Measurements from ENCODE around the gene DEPDC1. TPM values are rescaled to one million over a fixed set of nuclear protein-coding genes. Genes with fewer than 3 reads are reported as not detected.
A peak's percentile ranks its signal among the peaks of the same experiment; 100 is the strongest.

Gene DEPDC1, protein sequence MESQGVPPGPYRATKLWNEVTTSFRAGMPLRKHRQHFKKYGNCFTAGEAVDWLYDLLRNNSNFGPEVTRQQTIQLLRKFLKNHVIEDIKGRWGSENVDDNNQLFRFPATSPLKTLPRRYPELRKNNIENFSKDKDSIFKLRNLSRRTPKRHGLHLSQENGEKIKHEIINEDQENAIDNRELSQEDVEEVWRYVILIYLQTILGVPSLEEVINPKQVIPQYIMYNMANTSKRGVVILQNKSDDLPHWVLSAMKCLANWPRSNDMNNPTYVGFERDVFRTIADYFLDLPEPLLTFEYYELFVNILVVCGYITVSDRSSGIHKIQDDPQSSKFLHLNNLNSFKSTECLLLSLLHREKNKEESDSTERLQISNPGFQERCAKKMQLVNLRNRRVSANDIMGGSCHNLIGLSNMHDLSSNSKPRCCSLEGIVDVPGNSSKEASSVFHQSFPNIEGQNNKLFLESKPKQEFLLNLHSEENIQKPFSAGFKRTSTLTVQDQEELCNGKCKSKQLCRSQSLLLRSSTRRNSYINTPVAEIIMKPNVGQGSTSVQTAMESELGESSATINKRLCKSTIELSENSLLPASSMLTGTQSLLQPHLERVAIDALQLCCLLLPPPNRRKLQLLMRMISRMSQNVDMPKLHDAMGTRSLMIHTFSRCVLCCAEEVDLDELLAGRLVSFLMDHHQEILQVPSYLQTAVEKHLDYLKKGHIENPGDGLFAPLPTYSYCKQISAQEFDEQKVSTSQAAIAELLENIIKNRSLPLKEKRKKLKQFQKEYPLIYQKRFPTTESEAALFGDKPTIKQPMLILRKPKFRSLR
- 10 to 100 TPM; 18.0 to 23.7 TPM for total RNA-seq

DNA sequence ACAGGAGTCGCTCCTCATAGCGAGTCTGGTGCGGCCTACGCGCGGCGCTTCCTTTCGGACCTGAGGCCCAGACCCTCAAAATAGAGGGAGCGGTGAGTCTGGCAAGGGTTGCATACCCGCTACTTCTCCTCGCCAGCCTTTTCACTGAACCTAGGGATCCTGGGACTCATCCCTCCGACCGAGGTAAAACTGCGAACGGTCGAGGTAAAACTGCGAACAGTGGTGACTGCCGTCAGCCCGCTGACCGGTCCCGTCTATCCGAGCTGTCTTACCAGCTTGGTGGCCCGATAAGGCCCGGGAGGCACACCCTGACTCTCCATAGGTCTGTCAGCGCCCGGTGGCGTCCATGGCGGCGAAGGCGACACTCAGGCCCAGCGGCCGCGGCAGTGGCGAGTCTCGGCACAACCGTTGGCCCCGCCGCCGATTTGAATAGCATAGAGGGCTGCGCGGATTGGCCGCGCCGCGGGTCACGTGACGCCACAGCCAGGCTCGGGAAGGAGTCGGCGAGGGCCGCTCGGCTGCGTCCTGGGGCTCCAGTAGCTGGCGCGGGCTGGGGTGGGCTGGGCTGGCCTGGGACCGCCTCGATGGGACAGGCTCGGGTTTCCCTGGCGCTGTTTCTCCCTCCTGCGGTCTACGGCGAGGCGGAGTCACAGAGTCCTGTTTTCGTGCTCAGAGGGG is at the start of gene DEPDC1:
DEPDC1 (minus strand) TSS at position 403 of the 678 bp plus-strand sequence; CDS start at position 320, 83 bp downstream.
- H3K27me3 Mint-ChIP-seq (ENCODE audit: low read depth), result peaks cover 19% of the 10 kb centered on the region
- H3K9me3 Mint-ChIP-seq, result peaks cover 0 to 2% of the 10 kb centered on the region in 2 donors
- H3K4me1 Mint-ChIP-seq (ENCODE audit: low read depth), result peaks cover 9% of the 10 kb centered on the region
- DNase-seq (peak; percentile 87 to 89), ATAC-seq (replicated peaks in 1 of 2) (peak; percentile 99)
- peaks cover 1 to 3% of the 10 kb centered on the region in 2 donors for H3K36me3 Mint-ChIP-seq (ENCODE audit: insufficient read depth in 2 of 2)
- H3K27ac Mint-ChIP-seq, result peak within 1 kb of the TSS; percentile 79
- H3K4me3 Mint-ChIP-seq, result peak within 1 kb of the TSS; percentile 87 to 93

DNA sequence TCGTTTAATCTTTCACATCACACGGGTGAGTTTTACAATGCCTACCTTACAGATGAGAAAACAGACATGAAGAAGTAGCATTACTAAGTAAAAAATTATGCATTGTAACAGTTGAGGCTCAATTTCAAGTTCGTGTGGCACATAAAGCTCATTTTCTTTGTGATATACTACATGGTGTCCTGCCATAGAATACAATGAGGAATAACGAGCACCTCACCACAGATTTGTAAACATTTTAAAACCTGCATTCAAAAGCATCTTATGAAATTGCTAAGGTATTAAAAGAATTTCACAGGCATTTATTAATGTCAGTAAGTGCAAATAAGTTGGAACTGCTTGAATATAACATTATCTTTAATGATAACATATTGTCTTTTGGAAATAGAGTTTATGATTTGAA is 47.8 kb upstream of the DEPDC1 start:
- peaks cover 5% of the 10 kb centered on the region in 2 donors for H3K9me3 Mint-ChIP-seq
- H3K36me3 Mint-ChIP-seq (ENCODE audit: insufficient read depth in 2 of 2), result no peaks in the 10 kb centered on the region
- no peaks in the 10 kb centered on the region for H3K4me1 Mint-ChIP-seq (ENCODE audit: low read depth)
- DNase-seq (no peak), ATAC-seq (replicated peaks in 1 of 2) (no peak)
- H3K4me3 Mint-ChIP-seq, result no peak overlapping the region
- no peak overlapping the region for H3K27ac Mint-ChIP-seq
- no peaks in the 10 kb centered on the region for H3K27me3 Mint-ChIP-seq (ENCODE audit: low read depth)

DNA sequence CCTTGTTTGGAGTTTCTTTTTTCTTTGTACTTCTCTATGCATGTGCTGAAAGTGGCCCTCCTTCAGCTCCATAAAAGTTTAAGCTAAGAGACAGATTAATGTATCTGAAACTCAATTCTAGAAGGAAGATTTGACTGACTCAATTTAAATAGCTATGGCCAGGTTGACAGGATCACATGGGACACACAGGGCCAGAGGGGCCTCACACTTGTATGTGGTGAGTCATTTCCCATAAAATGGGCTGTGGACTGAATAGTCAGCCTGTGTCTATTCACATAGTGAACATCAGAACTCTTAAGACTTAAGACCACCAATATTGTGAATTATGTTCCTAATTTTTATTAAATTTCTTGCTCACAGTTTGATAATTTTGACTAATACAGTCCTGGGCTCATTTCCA is 45.7 kb upstream of the DEPDC1 start:
- ATAC-seq (replicated peaks in 1 of 2), result no peak

DNA sequence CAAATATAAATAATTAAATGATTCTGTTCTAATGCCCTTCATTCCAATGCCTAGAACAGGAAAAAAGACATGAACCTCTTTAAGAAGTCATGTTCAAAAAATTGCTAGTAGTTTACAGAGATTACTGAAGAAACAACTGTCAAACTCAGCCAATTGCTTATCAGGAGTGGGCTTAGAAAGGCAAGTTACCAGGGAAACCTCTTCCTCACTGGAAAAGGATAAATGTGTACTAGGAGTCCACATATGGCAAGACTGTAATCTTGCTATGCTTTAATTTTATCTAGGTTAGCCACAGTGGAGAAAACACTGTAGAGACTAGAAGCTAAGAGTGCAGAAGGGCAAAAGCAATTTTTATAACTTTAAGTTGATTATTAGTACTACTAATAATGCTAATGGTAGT is 42.1 kb upstream of the DEPDC1 start:
- H3K36me3 Mint-ChIP-seq (ENCODE audit: insufficient read depth in 2 of 2), result no peaks in the 10 kb centered on the region
- no peaks in the 10 kb centered on the region for H3K4me1 Mint-ChIP-seq (ENCODE audit: low read depth)
- H3K9me3 Mint-ChIP-seq, result peaks cover 0 to 2% of the 10 kb centered on the region in 2 donors
- no peak overlapping the region for H3K4me3 Mint-ChIP-seq
- no peak overlapping the region for H3K27ac Mint-ChIP-seq
- no peaks in the 10 kb centered on the region for H3K27me3 Mint-ChIP-seq (ENCODE audit: low read depth)
- ATAC-seq (replicated peaks in 1 of 2) (no peak), DNase-seq (no peak)

More for the DNA sequence above, 45.7 kb upstream of the DEPDC1 start:
- H3K27ac Mint-ChIP-seq, result no peak overlapping the region
- no peaks in the 10 kb centered on the region for H3K9me3 Mint-ChIP-seq
- H3K36me3 Mint-ChIP-seq (ENCODE audit: insufficient read depth in 2 of 2), result no peaks in the 10 kb centered on the region
- no peak overlapping the region for H3K4me3 Mint-ChIP-seq
- DNase-seq, result no peak
- no peaks in the 10 kb centered on the region for H3K4me1 Mint-ChIP-seq (ENCODE audit: low read depth)
- H3K27me3 Mint-ChIP-seq (ENCODE audit: low read depth), result no peaks in the 10 kb centered on the region

DNA sequence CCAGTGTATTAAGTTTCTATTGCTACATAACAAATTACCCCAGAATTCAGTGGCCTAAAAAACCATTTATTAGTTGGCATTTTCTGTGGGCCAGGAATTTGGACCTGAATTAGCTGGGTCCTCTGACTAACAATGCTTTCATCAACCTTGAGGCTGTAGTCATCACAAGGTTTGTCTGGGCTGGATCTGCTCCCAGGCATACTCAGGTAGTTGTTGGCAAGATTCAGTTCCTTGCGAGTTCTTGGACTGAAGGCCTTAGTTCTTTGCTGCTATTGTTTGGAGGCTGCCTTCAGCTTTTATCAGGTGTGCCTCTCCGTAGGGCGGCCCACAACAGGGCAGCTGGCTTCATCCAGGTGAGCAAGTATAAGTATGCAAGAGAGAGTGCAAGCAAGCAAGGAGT is 31.4 kb upstream of the DEPDC1 start:
- H3K9me3 Mint-ChIP-seq, result peaks cover 2 to 4% of the 10 kb centered on the region in 2 donors
- H3K4me1 Mint-ChIP-seq (ENCODE audit: low read depth), result no peaks in the 10 kb centered on the region
- H3K27me3 Mint-ChIP-seq (ENCODE audit: low read depth), result no peaks in the 10 kb centered on the region
- H3K36me3 Mint-ChIP-seq (ENCODE audit: insufficient read depth in 2 of 2), result no peaks in the 10 kb centered on the region
- H3K4me3 Mint-ChIP-seq, result no peak overlapping the region
- H3K27ac Mint-ChIP-seq, result no peak overlapping the region
- no peak for ATAC-seq (replicated peaks in 1 of 2)
- no peak for DNase-seq

DNA sequence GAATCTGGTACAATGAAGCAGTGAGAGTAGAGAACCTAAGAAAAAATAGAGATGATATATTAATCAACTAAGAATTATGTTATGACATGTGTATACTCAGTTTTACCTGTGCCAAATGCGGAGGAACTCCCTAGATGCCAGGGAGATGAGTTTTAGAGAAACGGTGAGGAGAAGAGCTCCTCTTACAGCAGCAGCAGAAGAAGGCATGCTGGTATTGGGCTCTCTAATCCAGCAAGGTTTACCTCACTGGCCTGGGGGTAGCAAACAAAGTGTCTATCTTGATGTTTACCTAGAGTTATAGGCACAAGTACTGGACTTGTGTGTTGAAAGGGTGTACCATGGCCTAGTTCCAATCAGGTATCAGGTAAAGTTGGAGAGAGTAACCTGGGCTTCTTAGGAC is 28.9 kb upstream of the DEPDC1 start:
- H3K4me1 Mint-ChIP-seq (ENCODE audit: low read depth), result no peaks in the 10 kb centered on the region
- H3K27ac Mint-ChIP-seq, result no peak overlapping the region
- ATAC-seq (replicated peaks in 1 of 2), result no peak
- DNase-seq, result no peak
- no peak overlapping the region for H3K4me3 Mint-ChIP-seq
- no peaks in the 10 kb centered on the region for H3K27me3 Mint-ChIP-seq (ENCODE audit: low read depth)
- no peaks in the 10 kb centered on the region for H3K9me3 Mint-ChIP-seq
- no peaks in the 10 kb centered on the region for H3K36me3 Mint-ChIP-seq (ENCODE audit: insufficient read depth in 2 of 2)

DNA sequence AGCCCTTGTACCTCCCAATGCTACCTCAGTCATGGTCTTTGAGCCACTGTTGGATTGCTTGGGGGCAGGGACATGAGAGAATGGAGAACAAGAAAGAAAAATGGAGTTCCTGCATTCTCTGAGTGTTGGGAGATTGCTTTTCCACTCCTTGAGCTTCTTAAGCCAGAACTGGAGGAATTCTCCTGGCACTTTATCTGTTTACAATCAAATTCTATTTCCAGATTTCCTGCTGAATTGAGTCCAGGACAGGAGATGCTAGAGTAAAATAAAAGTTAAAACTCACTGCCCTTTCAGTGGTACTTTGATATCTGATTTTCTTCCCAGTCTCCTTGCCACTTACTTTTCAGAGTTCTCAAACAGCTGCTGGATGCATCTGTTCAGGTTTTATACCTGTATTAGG is 24.4 kb upstream of the DEPDC1 start:
- Mint-ChIP-seq H3K4me1 (ENCODE audit: low read depth) (no peaks in the 10 kb centered on the region), H3K27ac (no peak overlapping the region), H3K27me3 (ENCODE audit: low read depth) (no peaks in the 10 kb centered on the region), H3K9me3 (no peaks in the 10 kb centered on the region), H3K36me3 (ENCODE audit: insufficient read depth in 2 of 2) (no peaks in the 10 kb centered on the region), H3K4me3 (no peak overlapping the region)
- ATAC-seq (replicated peaks in 1 of 2) (no peak), DNase-seq (no peak)

DNA sequence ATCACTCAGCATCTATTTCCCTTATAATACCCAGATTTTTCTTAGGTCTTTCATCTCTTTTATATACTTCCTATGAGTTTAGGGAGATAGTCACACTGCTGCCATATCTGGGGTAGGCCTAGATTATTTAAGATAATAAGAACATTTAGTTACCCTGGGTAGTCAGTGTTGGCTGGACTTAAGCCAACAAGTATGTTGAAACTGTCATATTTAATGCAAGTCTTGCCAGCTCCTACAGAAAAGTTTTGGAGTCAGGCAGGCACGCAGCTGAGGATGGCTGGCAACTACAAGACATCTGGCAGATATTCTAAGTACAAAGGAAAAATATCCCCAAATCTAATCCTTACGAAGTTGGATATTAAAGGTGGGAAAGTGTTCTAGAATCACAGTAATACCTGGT is 19.2 kb upstream of the DEPDC1 start:
- H3K4me3 Mint-ChIP-seq, result no peak overlapping the region
- H3K27me3 Mint-ChIP-seq (ENCODE audit: low read depth), result no peaks in the 10 kb centered on the region
- no peaks in the 10 kb centered on the region for H3K9me3 Mint-ChIP-seq
- no peak for DNase-seq
- no peaks in the 10 kb centered on the region for H3K36me3 Mint-ChIP-seq (ENCODE audit: insufficient read depth in 2 of 2)
- ATAC-seq (replicated peaks in 1 of 2), result no peak
- no peaks in the 10 kb centered on the region for H3K4me1 Mint-ChIP-seq (ENCODE audit: low read depth)
- no peak overlapping the region for H3K27ac Mint-ChIP-seq

DNA sequence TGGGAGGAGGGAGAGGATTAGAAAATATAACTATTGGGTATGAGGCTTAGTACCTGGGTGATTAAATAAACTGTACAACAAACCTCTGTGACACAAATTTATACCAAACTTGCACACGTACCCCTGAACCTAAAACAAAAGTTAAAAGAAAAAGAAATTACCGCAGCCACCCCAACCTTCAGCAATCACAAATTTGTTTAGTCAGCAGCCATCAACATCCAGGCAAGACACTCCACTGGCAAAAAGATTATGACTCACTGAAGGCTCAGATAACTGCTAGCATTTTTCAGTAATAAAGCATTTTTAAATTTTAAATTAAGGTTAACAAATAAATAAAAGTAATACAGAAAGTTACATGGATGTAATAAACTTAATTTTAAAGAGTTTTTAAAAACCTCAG is 14.4 kb upstream of the DEPDC1 start:
- Mint-ChIP-seq H3K27ac (no peak overlapping the region), H3K4me1 (ENCODE audit: low read depth) (no peaks in the 10 kb centered on the region), H3K4me3 (no peak overlapping the region), H3K27me3 (ENCODE audit: low read depth) (no peaks in the 10 kb centered on the region), H3K36me3 (ENCODE audit: insufficient read depth in 2 of 2) (no peaks in the 10 kb centered on the region), H3K9me3 (no peaks in the 10 kb centered on the region)
- DNase-seq (no peak), ATAC-seq (replicated peaks in 1 of 2) (no peak)

DNA sequence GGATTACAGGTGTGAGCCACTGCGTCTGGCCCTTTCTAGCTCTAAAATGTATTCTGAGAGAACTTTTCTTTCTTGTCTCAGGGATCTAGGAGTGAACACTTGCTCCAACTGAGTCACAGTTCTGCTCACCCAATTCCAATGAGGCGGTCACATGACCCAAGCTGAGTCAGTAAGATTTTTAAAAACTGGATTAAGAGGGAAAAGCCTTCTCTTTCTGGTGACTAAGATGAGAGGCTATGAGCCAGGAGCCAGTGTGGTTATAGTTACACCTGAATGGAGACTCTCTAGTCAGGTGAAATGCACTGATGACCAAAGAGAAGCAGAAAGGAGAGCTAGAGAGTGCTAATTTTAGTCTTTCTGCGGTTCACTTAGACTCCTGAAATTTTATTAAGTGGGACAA is 9.5 kb upstream of the DEPDC1 start:
- DNase-seq (no peak), ATAC-seq (replicated peaks in 1 of 2) (no peak)
- no peaks in the 10 kb centered on the region for H3K27me3 Mint-ChIP-seq (ENCODE audit: low read depth)
- no peak overlapping the region for H3K27ac Mint-ChIP-seq
- H3K4me3 Mint-ChIP-seq, result no peak overlapping the region
- no peaks in the 10 kb centered on the region for H3K36me3 Mint-ChIP-seq (ENCODE audit: insufficient read depth in 2 of 2)
- H3K4me1 Mint-ChIP-seq (ENCODE audit: low read depth), result no peaks in the 10 kb centered on the region
- H3K9me3 Mint-ChIP-seq, result peaks cover 5 to 6% of the 10 kb centered on the region in 2 donors

DNA sequence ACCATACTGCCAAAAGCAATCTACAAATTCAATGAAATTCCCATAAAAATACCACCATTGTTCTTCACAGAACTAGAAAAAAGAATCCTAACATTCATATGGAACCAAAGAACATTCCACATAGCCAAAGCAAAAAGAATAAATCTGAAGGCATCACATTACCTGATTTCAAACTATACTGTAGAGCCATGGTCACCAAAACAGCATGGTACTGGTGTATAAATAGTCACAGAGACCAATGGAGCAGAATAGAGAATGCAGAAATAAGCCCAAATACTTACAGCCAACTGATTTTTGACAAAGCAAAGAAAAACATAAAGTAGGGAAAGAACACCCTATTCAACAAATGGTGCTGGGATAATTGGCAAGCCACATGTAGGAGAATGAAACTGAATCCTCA is 6.2 kb upstream of the DEPDC1 start:
- H3K9me3 Mint-ChIP-seq, result peaks cover 5 to 6% of the 10 kb centered on the region in 2 donors
- H3K27ac Mint-ChIP-seq, result no peak overlapping the region
- ATAC-seq (replicated peaks in 1 of 2), result no peak
- H3K4me3 Mint-ChIP-seq, result no peak overlapping the region
- H3K27me3 Mint-ChIP-seq (ENCODE audit: low read depth), result peaks cover 11% of the 10 kb centered on the region
- DNase-seq, result no peak
- H3K4me1 Mint-ChIP-seq (ENCODE audit: low read depth), result no peaks in the 10 kb centered on the region
- peaks cover 0 to 1% of the 10 kb centered on the region in 2 donors for H3K36me3 Mint-ChIP-seq (ENCODE audit: insufficient read depth in 2 of 2)

DNA sequence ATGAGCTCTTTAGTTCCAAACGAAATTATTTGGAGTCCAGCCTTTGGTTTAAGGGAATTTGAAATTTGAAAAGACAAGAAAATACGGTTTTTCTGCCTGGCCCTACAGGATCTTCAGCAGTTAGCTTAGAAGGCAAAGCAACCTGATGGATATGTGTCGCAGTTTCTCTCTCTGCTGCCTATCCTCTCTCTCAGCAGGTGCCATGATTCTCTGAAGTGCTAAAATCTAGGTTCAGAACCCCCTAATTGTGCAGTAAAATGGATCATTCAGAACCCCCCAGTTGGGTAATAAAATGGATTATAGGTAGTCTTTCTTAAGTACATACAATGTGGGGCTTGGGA is 446 bp upstream of the DEPDC1 start:
- ATAC-seq (replicated peaks in 1 of 2), result no peak
- peaks cover 0 to 2% of the 10 kb centered on the region in 2 donors for H3K9me3 Mint-ChIP-seq
- peaks cover 9% of the 10 kb centered on the region for H3K4me1 Mint-ChIP-seq (ENCODE audit: low read depth)
- H3K36me3 Mint-ChIP-seq (ENCODE audit: insufficient read depth in 2 of 2), result peaks cover 1 to 3% of the 10 kb centered on the region in 2 donors
- H3K27ac Mint-ChIP-seq, result no peak overlapping the region
- peaks cover 19% of the 10 kb centered on the region for H3K27me3 Mint-ChIP-seq (ENCODE audit: low read depth)
- no peak for DNase-seq
- peak overlapping the region; percentile 87 to 93 for H3K4me3 Mint-ChIP-seq

Measured in activated T-cell treated with anti-CD3 and anti-CD28 coated beads, Interleukin-2, amount 50 U/mL, for 72 hours (primary cell).